IPS DF 19.7 (cell line): ENCODE data around the gene CMTM1.
"Not testable (repeated sequence)": the region's sequence is repeated elsewhere in the genome, so short reads cannot be mapped to it uniquely, and the experiment has no call there.

Experiments used
- DNase-seq: peaks from one replicate; pipeline ENCODE4 v3.0.0-alpha.2; 2013; ENCODE audit warnings: low read depth, low spot score

Gene CMTM1

DNA sequence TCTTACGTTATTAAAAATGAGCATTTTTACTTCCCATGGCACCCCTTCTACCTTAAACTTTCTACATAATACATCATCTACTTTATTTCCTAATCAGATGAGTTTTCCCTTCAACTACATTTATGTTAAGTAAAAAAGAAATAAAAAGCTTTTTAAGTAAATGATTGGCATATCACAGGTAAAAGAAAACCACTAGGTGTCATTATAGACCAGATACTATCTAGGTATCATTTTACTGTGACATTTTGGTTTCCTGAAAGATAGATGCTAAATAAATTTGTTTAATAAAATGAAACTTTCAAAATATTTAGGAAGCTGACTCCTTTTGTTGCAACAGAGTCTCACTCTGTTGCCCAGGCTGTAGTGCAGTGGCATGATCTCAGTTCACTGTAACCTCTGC lies 3.8 kb upstream of the CMTM1 start:
- no peak for DNase-seq

DNA sequence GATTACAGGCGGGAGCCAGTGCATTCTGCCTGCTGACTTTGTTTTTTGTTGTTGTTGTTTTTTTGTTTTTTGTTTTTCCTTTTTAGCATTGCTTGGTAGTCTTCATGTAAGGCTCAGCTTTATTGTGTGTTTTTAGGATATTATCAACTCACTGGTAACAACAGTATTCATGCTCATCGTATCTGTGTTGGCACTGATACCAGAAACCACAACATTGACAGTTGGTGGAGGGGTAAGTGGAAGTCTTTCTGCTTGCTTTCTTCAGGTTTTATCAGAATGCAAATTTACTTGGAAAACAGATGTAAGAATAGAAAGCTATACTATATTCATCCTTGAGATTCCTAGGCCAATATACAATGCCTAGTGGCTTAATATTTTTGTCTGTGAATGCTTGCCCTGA lies 3.3 kb upstream of the CMTM1 start:
- DNase-seq, result no peak

DNA sequence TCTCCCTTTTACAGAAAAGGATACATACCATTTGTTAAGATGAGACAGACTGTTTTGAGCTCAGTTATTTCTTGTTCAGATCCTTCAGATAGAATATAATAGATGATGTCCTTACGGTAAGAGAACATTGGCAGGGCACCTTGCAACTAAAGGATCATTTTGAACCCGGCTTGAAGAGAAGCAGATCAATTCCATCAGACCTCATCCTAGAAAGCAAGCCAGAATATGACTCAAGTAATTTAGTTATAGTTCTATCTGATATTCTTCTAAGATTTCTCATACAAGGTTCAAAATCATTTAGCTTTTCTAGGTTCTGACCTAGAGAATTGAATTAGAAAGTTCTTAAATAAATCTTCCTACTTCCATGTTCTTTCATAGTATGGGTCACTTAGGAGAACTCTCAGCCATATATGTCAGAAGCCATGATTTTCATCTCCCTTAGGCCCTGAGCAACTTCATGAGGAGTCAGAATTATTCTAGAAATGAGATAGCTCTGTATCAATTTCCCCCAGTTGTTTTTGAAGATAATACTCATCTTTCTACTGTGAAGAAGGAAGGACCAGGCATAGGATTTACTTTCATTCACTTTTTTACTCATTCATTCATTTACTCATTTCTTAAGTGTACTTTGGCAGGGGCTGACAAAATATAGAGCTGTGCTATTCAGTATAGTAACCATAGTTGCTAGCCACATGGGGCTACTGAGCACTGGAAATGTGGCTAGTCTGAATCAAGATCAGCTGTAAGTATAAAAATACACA lies 2.5 kb upstream of the CMTM1 start:
- no peak for DNase-seq

DNA sequence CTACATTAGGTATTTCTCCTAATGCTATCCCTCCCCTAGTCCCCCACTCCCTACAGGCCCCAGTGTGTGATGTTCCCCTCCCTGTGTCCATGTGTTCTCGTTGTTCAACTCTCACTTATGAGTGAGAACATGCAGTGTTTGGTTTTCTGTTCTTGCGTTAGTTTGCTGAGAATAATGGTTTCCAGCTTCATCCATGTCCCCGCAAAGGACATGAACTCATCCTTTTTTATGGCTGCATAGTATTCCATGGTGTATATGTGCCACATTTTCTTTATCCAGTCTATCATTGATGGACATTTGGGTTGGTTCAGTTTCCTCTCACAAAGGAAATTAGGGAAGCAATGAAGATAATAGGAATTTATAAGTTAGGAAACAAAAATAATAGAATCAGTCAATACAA lies 1.0 kb downstream of the CMTM1 start:
- not testable (repeated sequence) for DNase-seq

GRCh38 chr16:66568355-66568754 lies 2.1 kb downstream of the CMTM1 start:
- DNase-seq, result no peak

DNA sequence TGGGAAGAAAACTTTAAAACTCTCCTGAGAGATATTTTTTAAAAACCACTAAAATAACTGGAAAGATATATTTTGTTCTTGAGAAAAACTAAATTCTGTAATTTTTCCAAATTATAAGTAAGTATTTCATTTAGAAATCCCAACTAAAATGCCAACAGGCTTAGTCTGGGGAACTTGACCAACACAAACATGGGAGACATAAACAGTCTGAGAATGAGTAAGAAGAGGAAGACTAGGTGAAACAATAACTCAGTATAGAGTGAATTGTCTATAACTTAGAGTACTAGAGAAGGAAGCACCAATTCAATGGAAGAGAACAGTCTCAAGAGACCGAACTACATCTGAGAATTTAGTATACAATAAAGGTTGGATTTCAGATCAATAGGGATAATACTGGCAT lies 2.9 kb downstream of the CMTM1 start:
- no peak for DNase-seq

GRCh38 chr16:66569827-66570405 lies 3.7 kb downstream of the CMTM1 start:
- no peak for DNase-seq

- no peak for DNase-seq
Observed at GRCh38 chr16:66572356-66572755, 6.1 kb downstream of the CMTM1 start.

- no peak for DNase-seq
Observed at GRCh38 chr16:66574081-66574480, 7.8 kb downstream of the CMTM1 start.

GRCh38 chr16:66574531-66574930 lies 8.3 kb downstream of the CMTM1 start:
- no peak for DNase-seq

DNA sequence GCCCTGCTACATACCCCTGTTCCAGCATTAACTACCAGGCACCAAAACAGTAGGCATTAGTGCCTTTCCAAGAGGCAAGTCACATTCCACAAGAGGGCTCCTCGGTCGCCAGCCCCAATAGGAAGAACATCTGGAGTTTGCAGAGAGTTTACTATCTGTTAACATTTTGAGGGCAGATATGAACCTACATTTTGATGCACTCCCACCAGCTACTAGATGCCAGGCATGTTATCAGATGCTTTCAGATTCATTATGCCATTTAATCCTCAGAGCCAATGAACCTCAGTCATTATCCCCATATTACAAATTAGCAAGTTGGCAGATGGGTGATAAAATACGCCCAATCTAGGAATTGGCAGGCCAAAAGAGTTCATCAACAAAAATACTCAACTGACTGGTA lies 8.8 kb downstream of the CMTM1 start:
- DNase-seq, result no peak

DNA sequence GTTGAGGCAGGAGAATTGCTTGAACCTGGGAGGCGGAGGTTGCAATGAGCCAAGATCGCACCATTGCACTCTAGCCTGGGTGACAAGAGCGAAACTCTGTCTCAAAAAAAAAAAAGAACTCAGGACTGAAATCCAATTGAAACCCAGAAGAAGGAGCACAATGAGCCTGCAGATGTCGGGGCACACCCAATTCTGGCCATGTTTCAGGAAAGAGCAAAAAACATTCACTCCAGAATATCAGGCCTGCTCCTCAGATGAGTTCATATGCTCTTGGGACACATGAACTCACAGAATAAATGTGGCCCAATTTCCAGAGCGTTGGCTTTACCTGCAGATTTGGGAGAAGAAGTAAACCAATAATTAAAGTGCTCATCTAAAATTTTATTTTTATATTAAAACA lies 10.1 kb downstream of the CMTM1 start:
- DNase-seq, result no peak

DNA sequence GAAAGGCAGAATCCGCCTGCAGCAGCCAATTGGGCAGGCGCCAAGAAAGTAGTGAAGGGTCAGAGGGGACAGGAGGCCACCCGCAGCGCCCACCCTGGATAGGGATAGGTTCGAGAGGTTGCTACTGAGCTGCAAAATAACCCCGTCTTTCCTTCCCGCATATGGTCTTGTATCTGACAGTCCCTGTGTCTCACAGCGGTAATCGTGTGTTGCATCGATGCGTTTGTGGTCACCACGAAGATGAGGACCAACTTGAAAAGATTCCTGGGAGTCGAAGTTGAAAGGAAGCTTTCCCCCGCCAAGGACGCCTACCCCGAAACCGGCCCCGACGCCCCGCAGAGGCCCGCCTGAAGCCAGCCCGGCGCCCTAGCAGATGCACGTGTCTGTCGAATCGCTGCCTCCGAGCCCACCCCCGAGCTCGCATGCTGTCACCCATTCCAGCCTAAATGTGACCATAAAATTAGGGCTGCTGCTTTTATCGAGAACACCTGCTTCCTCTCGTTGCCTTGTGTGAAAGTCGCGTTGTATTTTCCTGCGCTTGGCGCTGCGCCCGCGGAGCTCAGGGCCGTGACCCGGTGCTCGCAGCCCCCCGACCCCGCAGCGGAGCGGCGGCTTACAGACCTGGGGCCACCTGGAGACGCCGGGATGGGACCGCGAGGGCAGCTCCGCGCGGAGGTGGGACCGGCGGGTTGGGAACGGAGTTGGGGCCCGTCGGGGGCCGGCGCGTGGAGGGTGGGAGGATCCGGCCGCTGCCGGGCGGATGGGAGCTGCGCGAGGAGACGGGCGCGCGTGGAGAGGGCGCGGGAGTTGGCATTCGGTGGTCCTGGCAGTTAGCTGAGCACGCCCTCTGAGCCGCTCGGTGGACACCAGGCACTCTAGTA lies 12.7 kb downstream of the CMTM1 start, which contains the start of gene CMTM2:
Gene CMTM2, plus strand, starts transcription at position 813 of the 881 bp plus-strand sequence. CDS start 145 bp downstream, outside the sequence.
- no peak for DNase-seq

DNA sequence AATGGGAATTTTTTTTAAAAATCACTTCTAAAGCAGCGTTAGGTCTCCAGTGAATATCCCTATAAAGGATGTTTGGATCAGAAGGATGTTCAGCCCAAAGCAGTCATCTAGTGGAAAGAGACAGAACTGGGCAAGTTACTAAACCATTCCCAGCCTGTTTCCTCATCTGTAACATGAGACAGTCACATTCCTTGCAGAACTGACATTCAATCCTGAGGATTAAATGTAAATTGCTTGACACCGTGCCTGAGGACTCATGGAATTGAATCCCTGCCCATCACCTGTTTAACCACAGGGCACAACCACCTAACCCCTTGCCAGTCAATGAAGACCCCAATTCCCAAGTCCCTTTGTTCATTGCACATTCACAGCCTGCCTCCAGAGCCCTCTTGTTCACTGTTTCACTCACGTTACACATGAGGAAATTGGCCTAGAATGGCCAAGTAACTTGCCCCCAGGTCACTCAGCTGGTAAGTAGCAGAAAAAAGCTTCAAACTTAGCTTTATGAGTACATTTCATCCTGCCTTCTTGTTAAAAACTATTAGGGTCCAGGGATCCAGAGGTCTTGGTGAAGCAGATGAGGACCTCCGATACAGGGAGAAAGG lies 14.5 kb downstream of the CMTM1 start:
- no peak for DNase-seq

GRCh38 chr16:66581246-66581952 lies 15.2 kb downstream of the CMTM1 start:
- DNase-seq, result no peak

DNA sequence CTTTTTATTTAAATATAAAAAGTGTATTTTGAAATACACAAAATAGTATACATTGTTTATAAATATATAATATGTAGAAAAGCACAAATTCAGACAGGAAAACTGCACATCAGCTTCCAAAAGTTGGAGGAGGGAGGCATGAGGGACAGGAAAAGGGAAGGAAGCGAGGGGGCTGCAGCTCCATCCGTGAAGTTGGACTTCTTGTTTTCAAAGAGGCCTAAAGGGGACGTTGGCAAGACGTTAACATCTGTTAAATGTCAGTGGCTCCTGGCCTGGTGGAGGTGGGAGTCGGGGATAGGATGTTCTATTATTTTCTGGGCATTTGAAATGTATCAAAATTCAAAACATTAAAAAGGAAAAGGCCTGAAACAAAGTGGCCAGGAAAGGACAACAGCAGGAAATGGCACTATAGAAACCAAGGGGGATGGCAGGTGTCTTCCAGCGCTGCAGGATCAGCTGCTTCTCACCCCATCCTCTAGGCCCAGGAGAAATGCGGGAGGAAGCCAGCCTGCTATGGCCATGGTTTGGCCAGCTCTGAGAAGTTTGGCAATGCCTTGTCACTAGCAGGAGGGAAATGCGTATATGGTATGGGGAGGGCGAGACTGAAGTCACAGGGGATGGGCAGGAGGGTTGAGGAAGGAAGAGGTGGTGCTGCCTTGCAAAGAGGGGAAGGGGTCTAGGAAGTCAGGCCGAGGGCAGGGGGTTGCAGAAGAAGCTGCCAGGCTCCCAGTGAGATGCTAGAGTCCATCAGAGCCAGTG lies 19.4 kb downstream of the CMTM1 start:
- no peak for DNase-seq

DNA sequence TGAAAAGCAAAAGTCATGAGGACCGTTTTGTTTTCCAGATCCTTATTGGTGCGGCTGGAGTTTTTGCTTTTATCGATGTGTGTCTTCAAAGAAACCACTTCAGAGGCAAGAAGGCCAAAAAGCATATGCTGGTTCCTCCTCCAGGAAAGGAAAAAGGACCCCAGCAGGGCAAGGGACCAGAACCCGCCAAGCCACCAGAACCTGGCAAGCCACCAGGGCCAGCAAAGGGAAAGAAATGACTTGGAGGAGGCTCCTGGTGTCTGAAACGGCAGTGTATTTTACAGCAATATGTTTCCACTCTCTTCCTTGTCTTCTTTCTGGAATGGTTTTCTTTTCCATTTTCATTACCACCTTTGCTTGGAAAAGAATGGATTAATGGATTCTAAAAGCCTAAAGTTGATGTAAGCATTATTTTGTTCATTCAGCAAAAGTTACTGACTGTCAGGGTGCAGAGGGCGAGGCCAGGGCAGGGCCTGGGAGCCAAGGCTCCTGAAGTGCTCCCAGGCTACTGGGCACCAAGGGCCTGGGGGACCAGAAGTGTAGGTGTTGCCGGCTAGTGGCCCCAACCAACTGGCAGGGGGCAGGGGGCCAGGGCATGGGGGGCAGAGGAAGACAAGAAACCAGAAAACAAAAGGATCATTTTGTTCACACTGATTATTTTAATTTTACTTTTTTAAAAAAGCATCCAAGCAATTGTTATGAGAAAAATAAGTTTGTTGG lies 21.8 kb downstream of the CMTM1 start:
- DNase-seq, result no peak

GRCh38 chr16:66588981-66589713 lies 22.9 kb downstream of the CMTM1 start:
- DNase-seq, result no peak

GRCh38 chr16:66590322-66590721 lies 24.1 kb downstream of the CMTM1 start:
- no peak for DNase-seq
